Neural cell (in vitro differentiated cells): ENCODE data around the gene DNM3. TPM values are rescaled to one million over a fixed set of nuclear protein-coding genes. Genes with fewer than 3 reads are reported as not detected.

ENCODE experiments used
- H2AFZ ChIP-seq: fragments of 200-600, 300-800 bp; sonication (generic), shearing (Covaris generic); 2 replicates; pipeline ENCODE4 v1.6.0; 2014; ENCODE audit warnings: low read depth, mild to moderate bottlenecking, antibody characterized with exemption, low read length, moderate library complexity
- H3F3A ChIP-seq: fragments of 200-600 bp; shearing (Covaris generic); 2 replicates; pipeline ENCODE4 v1.6.1; 2016; ENCODE audit warnings: mild to moderate bottlenecking, moderate library complexity, mixed read lengths, antibody characterized with exemption, low read length; ENCODE audit not compliant: insufficient read depth, poor library complexity, severe bottlenecking
- H3K27ac ChIP-seq: fragments of 200-600, 300-800 bp; sonication (generic), shearing (Covaris generic); 2 replicates; pipeline ENCODE4 v1.5.1; 2014; ENCODE audit warnings: mild to moderate bottlenecking, low read length, moderate library complexity
- H3K27me3 ChIP-seq: fragments of 300-800, 200-600 bp; sonication (generic), shearing (Covaris generic); 2 replicates; pipeline ENCODE4 v1.6.0; 2014; ENCODE audit warnings: mild to moderate bottlenecking, low read depth, low read length, moderate library complexity; ENCODE audit not compliant: insufficient read depth
- H3K36me3 ChIP-seq: fragments of 300-800, 200-600 bp; sonication (generic), shearing (Covaris generic); 2 replicates; pipeline ENCODE4 v1.5.1; 2014; ENCODE audit warnings: mild to moderate bottlenecking, antibody characterized with exemption, low read length, moderate library complexity; ENCODE audit not compliant: insufficient read depth
- H3K4me2 ChIP-seq: fragments of 300-800, 200-600 bp; sonication (generic), shearing (Covaris generic); 2 replicates; pipeline ENCODE4 v1.6.0; 2014; ENCODE audit warnings: mild to moderate bottlenecking, low read length
- H3K4me3 ChIP-seq: fragments of 300-800, 200-600 bp; sonication (generic), shearing (Covaris generic); 2 replicates; pipeline ENCODE4 v1.5.1; 2014; ENCODE audit warnings: mild to moderate bottlenecking, low read length, moderate library complexity
- H3K79me2 ChIP-seq: fragments of 200-600 bp; shearing (Covaris generic); replicated peaks from 2 replicates; pipeline ENCODE4 v1.6.0; 2014; ENCODE audit warnings: mild to moderate bottlenecking, low read length, moderate library complexity; ENCODE audit not compliant: insufficient read depth
- H3K9ac ChIP-seq: fragments of 300-800, 200-600 bp; sonication (generic), shearing (Covaris generic); 2 replicates; pipeline ENCODE4 v1.6.1; 2016; ENCODE audit warnings: mild to moderate bottlenecking, low read length, mixed read lengths
- H3K9me2 ChIP-seq: fragments of 200-600 bp; shearing (Covaris generic); 2 replicates; pipeline ENCODE4 v1.6.1; 2016; ENCODE audit warnings: mild to moderate bottlenecking, low read length, mixed read lengths; ENCODE audit not compliant: insufficient read depth
- H3K9me3 ChIP-seq: fragments of 200-600, 300-800 bp; sonication (generic), shearing (Covaris generic); 2 replicates; pipeline ENCODE4 v1.6.1; 2016; ENCODE audit warnings: mild to moderate bottlenecking, mixed run types, low read length, moderate library complexity, mixed read lengths
- H4K20me1 ChIP-seq: fragments of 200-600 bp; shearing (Covaris generic); 2 replicates; pipeline ENCODE4 v1.6.1; 2016; ENCODE audit warnings: mild to moderate bottlenecking, mixed run types; ENCODE audit not compliant: insufficient read depth
- EP300 ChIP-seq: fragments of 450-650 bp; conservative IDR thresholded peaks from 2 replicates; pipeline ENCODE4 v1.6.1; 2014; ENCODE audit warnings: antibody characterized with exemption, mild to moderate bottlenecking, moderate library complexity; ENCODE audit not compliant: poor library complexity, severe bottlenecking
- EZH2 ChIP-seq: fragments of 200-600, 300-800 bp; shearing (Covaris generic), sonication (generic); IDR thresholded peaks from 2 replicates; pipeline ENCODE4 v1.6.1; 2014; ENCODE audit warnings: antibody characterized with exemption, low read length, borderline replicate concordance, mild to moderate bottlenecking; ENCODE audit not compliant: insufficient read depth, poor library complexity, severe bottlenecking
- MXI1 ChIP-seq: fragments of 450-650 bp; conservative IDR thresholded peaks from 2 replicates; pipeline ENCODE4 v1.6.1; 2014; ENCODE audit warnings: antibody characterized with exemption, mild to moderate bottlenecking; ENCODE audit not compliant: poor library complexity, severe bottlenecking
- POLR2AphosphoS5 ChIP-seq: IDR thresholded peaks from 2 replicates; pipeline ENCODE4 v1.6.1; 2012
- RAD21 ChIP-seq: fragments of 450-650 bp; conservative IDR thresholded peaks from 2 replicates; pipeline ENCODE4 v1.6.1; 2014; ENCODE audit warnings: antibody characterized with exemption, mild to moderate bottlenecking, moderate library complexity
- SMC3 ChIP-seq: fragments of 450-650 bp; conservative IDR thresholded peaks from 2 replicates; pipeline ENCODE4 v1.6.1; 2014; ENCODE audit warnings: antibody characterized with exemption, mild to moderate bottlenecking, moderate library complexity; ENCODE audit not compliant: poor library complexity
- TAF1 ChIP-seq: IDR thresholded peaks from 2 replicates; pipeline ENCODE4 v1.6.1; 2012; ENCODE audit warnings: low read depth
- polyA plus RNA-seq: library from polyadenylated mRNA; depleted of rRNA; stranded (reverse); fragments of >200 nt; gene quantifications from 2 replicates; pipeline ENCODE4 v1.2.3, GENCODE V29; 2014
- TF ChIP-seq, protein P1 (sequence below): IDR thresholded peaks from 2 replicates; pipeline ENCODE4 v1.6.1; 2012; ENCODE audit warnings: borderline replicate concordance
- TF ChIP-seq, protein P2 (sequence below): fragments of 450-650 bp; IDR thresholded peaks from 2 replicates; pipeline ENCODE4 v1.5.1; 2014; ENCODE audit warnings: antibody characterized with exemption, mild to moderate bottlenecking, moderate library complexity; ENCODE audit not compliant: poor library complexity, severe bottlenecking

Gene DNM3
- polyA plus RNA-seq, 1 donor from 2014 or later, result 37.1 TPM

DNA sequence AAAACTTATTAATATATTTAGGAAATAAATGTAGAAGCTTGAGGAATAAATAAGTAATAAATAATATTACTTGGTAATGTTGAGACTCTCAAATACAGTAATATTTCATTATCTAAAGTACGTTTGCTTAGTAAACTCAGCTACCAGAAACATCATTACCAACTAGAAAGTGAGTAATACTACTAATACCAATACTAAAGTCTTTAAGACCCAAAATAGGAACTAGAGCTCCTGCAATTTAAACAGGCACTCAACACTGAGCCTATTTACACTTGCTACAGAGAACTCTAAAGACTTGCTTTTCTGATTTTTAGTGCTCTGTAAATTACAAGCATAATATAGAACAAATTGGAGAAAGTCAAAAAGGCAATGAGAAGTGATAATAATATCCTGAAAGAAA lies 565.7 kb downstream of the DNM3 start:
- Histone ChIP-seq H3K27ac (no peak overlapping the region), H2AFZ (no peak overlapping the region), H3K36me3 (no peaks in the 10 kb centered on the region), H3K27me3 (no peaks in the 10 kb centered on the region), H4K20me1 (no peaks in the 10 kb centered on the region), H3K4me2 (no peak overlapping the region), H3K9me3 (no peaks in the 10 kb centered on the region), H3F3A (no peaks in the 10 kb centered on the region), H3K9ac (no peak overlapping the region), H3K9me2 (no peaks in the 10 kb centered on the region), H3K4me3 (no peak overlapping the region), H3K79me2 (no peaks in the 10 kb centered on the region)
- no peak for TF ChIP-seq MXI1
- no peak for TF ChIP-seq RAD21
- no peak for TF ChIP-seq POLR2AphosphoS5

DNA sequence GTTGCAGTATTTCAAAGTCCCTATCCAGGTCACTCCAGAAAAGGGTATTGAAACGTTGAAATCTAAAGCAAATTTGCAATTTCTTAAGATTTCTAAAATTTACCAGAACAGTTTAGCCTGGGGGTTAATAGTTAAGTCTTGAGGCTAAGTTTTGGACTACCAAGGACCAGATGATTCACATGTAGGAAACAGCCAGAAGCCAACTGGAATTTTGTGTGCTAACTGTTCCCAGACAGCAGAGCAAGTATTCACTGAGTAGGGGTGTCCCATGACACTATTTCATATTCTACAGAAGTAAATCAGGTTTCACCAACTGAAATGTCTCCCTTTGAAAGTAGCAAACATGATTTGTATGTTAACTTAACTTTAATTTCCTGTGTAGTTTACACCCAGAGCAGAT lies 567.7 kb downstream of the DNM3 start:
- no peak overlapping the region for H3K4me2 ChIP-seq

More for the DNA sequence above, 567.7 kb downstream of the DNM3 start:
- no peaks in the 10 kb centered on the region for H3K79me2 ChIP-seq
- TF ChIP-seq RAD21 (no peak), EP300 (no peak), POLR2AphosphoS5 (no peak), EZH2 (no peak), MXI1 (no peak), TAF1 (no peak), SMC3 (no peak)
- TF ChIP-seq, protein P1, sequence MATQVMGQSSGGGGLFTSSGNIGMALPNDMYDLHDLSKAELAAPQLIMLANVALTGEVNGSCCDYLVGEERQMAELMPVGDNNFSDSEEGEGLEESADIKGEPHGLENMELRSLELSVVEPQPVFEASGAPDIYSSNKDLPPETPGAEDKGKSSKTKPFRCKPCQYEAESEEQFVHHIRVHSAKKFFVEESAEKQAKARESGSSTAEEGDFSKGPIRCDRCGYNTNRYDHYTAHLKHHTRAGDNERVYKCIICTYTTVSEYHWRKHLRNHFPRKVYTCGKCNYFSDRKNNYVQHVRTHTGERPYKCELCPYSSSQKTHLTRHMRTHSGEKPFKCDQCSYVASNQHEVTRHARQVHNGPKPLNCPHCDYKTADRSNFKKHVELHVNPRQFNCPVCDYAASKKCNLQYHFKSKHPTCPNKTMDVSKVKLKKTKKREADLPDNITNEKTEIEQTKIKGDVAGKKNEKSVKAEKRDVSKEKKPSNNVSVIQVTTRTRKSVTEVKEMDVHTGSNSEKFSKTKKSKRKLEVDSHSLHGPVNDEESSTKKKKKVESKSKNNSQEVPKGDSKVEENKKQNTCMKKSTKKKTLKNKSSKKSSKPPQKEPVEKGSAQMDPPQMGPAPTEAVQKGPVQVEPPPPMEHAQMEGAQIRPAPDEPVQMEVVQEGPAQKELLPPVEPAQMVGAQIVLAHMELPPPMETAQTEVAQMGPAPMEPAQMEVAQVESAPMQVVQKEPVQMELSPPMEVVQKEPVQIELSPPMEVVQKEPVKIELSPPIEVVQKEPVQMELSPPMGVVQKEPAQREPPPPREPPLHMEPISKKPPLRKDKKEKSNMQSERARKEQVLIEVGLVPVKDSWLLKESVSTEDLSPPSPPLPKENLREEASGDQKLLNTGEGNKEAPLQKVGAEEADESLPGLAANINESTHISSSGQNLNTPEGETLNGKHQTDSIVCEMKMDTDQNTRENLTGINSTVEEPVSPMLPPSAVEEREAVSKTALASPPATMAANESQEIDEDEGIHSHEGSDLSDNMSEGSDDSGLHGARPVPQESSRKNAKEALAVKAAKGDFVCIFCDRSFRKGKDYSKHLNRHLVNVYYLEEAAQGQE, result no peak
- TF ChIP-seq, protein P2, sequence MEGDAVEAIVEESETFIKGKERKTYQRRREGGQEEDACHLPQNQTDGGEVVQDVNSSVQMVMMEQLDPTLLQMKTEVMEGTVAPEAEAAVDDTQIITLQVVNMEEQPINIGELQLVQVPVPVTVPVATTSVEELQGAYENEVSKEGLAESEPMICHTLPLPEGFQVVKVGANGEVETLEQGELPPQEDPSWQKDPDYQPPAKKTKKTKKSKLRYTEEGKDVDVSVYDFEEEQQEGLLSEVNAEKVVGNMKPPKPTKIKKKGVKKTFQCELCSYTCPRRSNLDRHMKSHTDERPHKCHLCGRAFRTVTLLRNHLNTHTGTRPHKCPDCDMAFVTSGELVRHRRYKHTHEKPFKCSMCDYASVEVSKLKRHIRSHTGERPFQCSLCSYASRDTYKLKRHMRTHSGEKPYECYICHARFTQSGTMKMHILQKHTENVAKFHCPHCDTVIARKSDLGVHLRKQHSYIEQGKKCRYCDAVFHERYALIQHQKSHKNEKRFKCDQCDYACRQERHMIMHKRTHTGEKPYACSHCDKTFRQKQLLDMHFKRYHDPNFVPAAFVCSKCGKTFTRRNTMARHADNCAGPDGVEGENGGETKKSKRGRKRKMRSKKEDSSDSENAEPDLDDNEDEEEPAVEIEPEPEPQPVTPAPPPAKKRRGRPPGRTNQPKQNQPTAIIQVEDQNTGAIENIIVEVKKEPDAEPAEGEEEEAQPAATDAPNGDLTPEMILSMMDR, result no peak
- no peaks in the 10 kb centered on the region for H3K27me3 ChIP-seq
- no peaks in the 10 kb centered on the region for H3K9me2 ChIP-seq
- no peaks in the 10 kb centered on the region for H3F3A ChIP-seq
- H3K27ac ChIP-seq, result no peak overlapping the region
- H3K36me3 ChIP-seq, result no peaks in the 10 kb centered on the region
- H4K20me1 ChIP-seq, result no peaks in the 10 kb centered on the region
- no peaks in the 10 kb centered on the region for H3K9me3 ChIP-seq
- H3K4me3 ChIP-seq, result no peak overlapping the region
- no peak overlapping the region for H3K9ac ChIP-seq
- H2AFZ ChIP-seq, result no peak overlapping the region
